IMR-90 (cell line): Measurements from ENCODE around the gene ATMIN. TPM values are rescaled to one million over a fixed set of nuclear protein-coding genes. Genes with fewer than 3 reads are reported as not detected.

ENCODE experiments used
- ATAC-seq: fragments of 200-7000 bp; cut with Tn5 transposase; 2 replicates; pipeline ENCODE4 v1.9.1; 2020; ENCODE audit warnings: low read depth, mild to moderate bottlenecking, moderate library complexity
- BruUV-seq: library from RNA; stranded (reverse); fragments of 400-500 nt; replicated peaks from 2 replicates; lab custom pipeline; 2021; lab: Mats Ljungman, UMichigan
- CTCF ChIA-PET: fragments of 300-600 bp; formaldehyde crosslinking; extraction: SDS; loops from one replicate; lab custom pipeline; 2021; ENCODE audit warnings: antibody characterized with exemption; lab: Yijun Ruan, JAX
- POLR2A ChIA-PET: fragments of 300-600 bp; sonication (Branson Sonifier 250); formaldehyde crosslinking; loops from one replicate; lab custom pipeline; 2022; ENCODE audit warnings: antibody characterized with exemption; ENCODE audit not compliant: unreplicated experiment; lab: Charles Lee
- DNase-seq: peaks from one replicate; pipeline ENCODE4 v3.0.0; 2013
- H2AFZ ChIP-seq: replicated peaks from 2 replicates; pipeline ENCODE3; 2013; ENCODE audit warnings: low read length, mild to moderate bottlenecking; ENCODE audit not compliant: poor library complexity
- H2AK5ac ChIP-seq: 2 replicates; pipeline ENCODE4 v1.6.1; 2013; ENCODE audit warnings: low read depth, low read length, inconsistent platforms
- H2AK9ac ChIP-seq: replicated peaks from 2 replicates; pipeline ENCODE3; 2013; ENCODE audit warnings: mild to moderate bottlenecking, low read depth, low read length, moderate library complexity; ENCODE audit not compliant: poor library complexity
- H2BK120ac ChIP-seq: 2 replicates; pipeline ENCODE4 v1.6.1; 2013; ENCODE audit warnings: low read depth, low read length, inconsistent platforms
- H2BK15ac ChIP-seq: 3 replicates; pipeline ENCODE4 v1.6.1; 2013; ENCODE audit warnings: low read depth, low read length, inconsistent platforms
- H2BK20ac ChIP-seq: 2 replicates; pipeline ENCODE4 v1.6.1; 2013; ENCODE audit warnings: low read depth, mild to moderate bottlenecking, inconsistent platforms, low read length, moderate library complexity
- H2BK5ac ChIP-seq: 2 replicates; pipeline ENCODE4 v1.6.1; 2013; ENCODE audit warnings: mild to moderate bottlenecking, low read depth, low read length, inconsistent platforms; ENCODE audit not compliant: poor library complexity, severe bottlenecking
- H3K14ac ChIP-seq: replicated peaks from 2 replicates; pipeline ENCODE4 v1.6.1; 2013; ENCODE audit warnings: low read depth, low read length, inconsistent platforms
- H3K18ac ChIP-seq: 2 replicates; pipeline ENCODE4 v1.6.1; 2013; ENCODE audit warnings: low read depth, low read length, control low read depth
- H3K23ac ChIP-seq: 2 replicates; pipeline ENCODE4 v1.6.1; 2013; ENCODE audit warnings: low read depth, low read length, inconsistent platforms
- H3K27ac ChIP-seq: 2 replicates; pipeline ENCODE4 v1.5.1; 2013; ENCODE audit warnings: mild to moderate bottlenecking, control low read depth, low read length; ENCODE audit not compliant: insufficient read depth
- H3K27me3 ChIP-seq: 2 replicates; pipeline ENCODE4 v1.6.1; 2013; ENCODE audit warnings: low read length; ENCODE audit not compliant: control insufficient read depth, insufficient read depth
- H3K36me3 ChIP-seq: 2 replicates; pipeline ENCODE4 v1.6.1; 2013; ENCODE audit warnings: low read length, mixed read lengths; ENCODE audit not compliant: control insufficient read depth, insufficient read depth
- H3K4ac ChIP-seq: 2 replicates; pipeline ENCODE4 v1.6.1; 2013; ENCODE audit warnings: low read depth, low read length, inconsistent platforms
- H3K4me1 ChIP-seq: 2 replicates; pipeline ENCODE4 v1.6.1; 2013; ENCODE audit warnings: low read length, mixed read lengths; ENCODE audit not compliant: control insufficient read depth, insufficient read depth
- H3K4me2 ChIP-seq: 2 replicates; pipeline ENCODE4 v1.6.1; 2013; ENCODE audit warnings: low read depth, mild to moderate bottlenecking, control low read depth, low read length, moderate library complexity
- H3K4me3 ChIP-seq: 2 replicates; pipeline ENCODE4 v1.5.1; 2013; ENCODE audit warnings: low read depth, mild to moderate bottlenecking, control low read depth, low read length, moderate library complexity; ENCODE audit not compliant: insufficient read depth
- H3K56ac ChIP-seq: 2 replicates; pipeline ENCODE4 v1.6.1; 2013; ENCODE audit warnings: low read length, inconsistent platforms; ENCODE audit not compliant: insufficient read depth; ENCODE audit errors: extremely low read depth
- H3K79me1 ChIP-seq, 2 experiments: 2 replicates each; pipeline ENCODE4 v1.6.1; 2013; ENCODE audit warnings: low read length in 2 of 2, inconsistent platforms in 1 of 2, low read depth in 1 of 2
- H3K9ac ChIP-seq: 2 replicates; pipeline ENCODE4 v1.6.1; 2013; ENCODE audit warnings: low read depth, low read length, control low read depth
- H3K9me1 ChIP-seq: 2 replicates; pipeline ENCODE4 v1.6.1; 2013; ENCODE audit warnings: low read length, inconsistent platforms; ENCODE audit not compliant: insufficient read depth
- H3K9me3 ChIP-seq: 2 replicates; pipeline ENCODE4 v1.6.1; 2013; ENCODE audit warnings: low read length; ENCODE audit not compliant: control insufficient read depth, insufficient read depth
- H4K20me1 ChIP-seq: 2 replicates; pipeline ENCODE4 v1.6.1; 2013; ENCODE audit warnings: low read length, inconsistent platforms; ENCODE audit not compliant: insufficient read depth
- H4K5ac ChIP-seq: 2 replicates; pipeline ENCODE4 v1.6.1; 2013; ENCODE audit warnings: mild to moderate bottlenecking, low read depth, low read length, control low read depth
- H4K8ac ChIP-seq, 2 experiments: 2 replicates each; pipeline ENCODE4 v1.6.1; 2013; ENCODE audit warnings: low read depth in 2 of 2, low read length in 2 of 2, control low read depth in 1 of 2, inconsistent platforms in 1 of 2
- H4K91ac ChIP-seq: 2 replicates; pipeline ENCODE4 v1.6.1; 2013; ENCODE audit warnings: low read depth, low read length, inconsistent platforms; ENCODE audit not compliant: insufficient read depth
- FOS ChIP-seq: fragments of 150-350 bp; IDR thresholded peaks from 2 replicates; pipeline ENCODE4 v1.6.1; 2016; ENCODE audit warnings: low read depth, low read length
- MAZ ChIP-seq: IDR thresholded peaks from 2 replicates; pipeline ENCODE4 v1.6.1; 2012; ENCODE audit warnings: low read depth, mild to moderate bottlenecking, low read length, improper control_type of control experiment, moderate library complexity, borderline replicate concordance
- WGBS, 2 experiments: methylation state at CpG; one replicate each; pipeline versions ENCODE4 v1.1.5 to v1.1.7; 2013; ENCODE audit warnings: missing lambda C conversion rate in 2 of 2; ENCODE audit not compliant: insufficient read length in 1 of 2; ENCODE audit errors: extremely low coverage in 2 of 2; 5-methylcytosine and 5-hydroxymethylcytosine counted together
- dilution Hi-C: fragments of 300-500 bp; cut with HindIII; formaldehyde crosslinking; loops from one replicate; pipeline ENCODE4 v1.14.3; 2018; ENCODE audit warnings: low sequenced_read_pairs; ENCODE audit not compliant: unreplicated experiment
- in situ Hi-C: fragments of 300-500 bp; cut with MboI; formaldehyde crosslinking; loops from 3 replicates; pipeline ENCODE4 v1.14.3; 2019; ENCODE audit warnings: low sequenced_read_pairs, inconsistent platforms, mixed read lengths
- intact Hi-C: fragments of 100-400 bp; cut with micrococcal nuclease; formaldehyde crosslinking; loops from 2 replicates; pipeline ENCODE4 v1.10.0; 2022
- polyA plus RNA-seq, 3 experiments: library from polyadenylated mRNA; depleted of rRNA; stranded (reverse); fragments of >200 nt; gene quantifications; 2 replicates each; pipeline ENCODE4 v1.2.3, GENCODE V29; 2012; ENCODE audit warnings: low replicate concordance in 1 of 3
- total RNA-seq: library from RNA; depleted of rRNA; stranded (reverse); fragments of >200 nt; gene quantifications from 2 replicates; pipeline ENCODE4 v1.2.3, GENCODE V29; 2012

The ATMIN gene
- total and polyA plus RNA-seq, 2 of the 4 experiments (the other 2 are of a cell fraction) = 15.8 to 45.9 TPM

DNA sequence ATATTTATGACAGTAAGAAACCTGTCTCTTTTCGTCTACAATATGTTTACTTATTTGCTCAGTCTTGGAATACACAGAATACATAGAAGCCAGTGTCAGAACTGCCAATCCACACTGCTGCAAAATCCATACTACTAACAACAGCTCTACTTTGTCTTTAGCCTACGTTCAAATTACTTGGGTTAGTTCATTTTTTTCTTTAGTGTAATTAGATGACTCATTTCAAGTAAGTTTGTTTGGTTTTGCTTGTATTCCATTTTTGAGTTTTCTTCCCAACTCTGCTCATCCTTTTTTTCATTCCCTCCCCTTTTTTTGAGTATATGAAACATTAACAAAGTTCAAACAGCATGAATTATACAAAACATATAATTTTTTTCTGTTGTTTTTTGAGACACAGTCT, 45.8 kb upstream of the ATMIN start:
- no peak overlapping the region for H4K8ac ChIP-seq
- no peak overlapping the region for H3K18ac ChIP-seq
- no peak for TF ChIP-seq MAZ
- 0 out of 2 replicates have a peak, but pooled peaks have one; percentile 36 for TF ChIP-seq FOS
- H3K79me1 ChIP-seq = peaks cover 44 to 61% of the 10 kb centered on the region in 2 experiments
- no peak overlapping the region for H3K14ac ChIP-seq
- no CpG with 5 or more reads among the region's 2 CpGs for WGBS, 2 experiments
- H4K5ac ChIP-seq = no peak overlapping the region
- ATAC-seq (no peak; the same call in 1 of the 2 replicates), DNase-seq (peak; percentile 41)
- H2BK120ac ChIP-seq = no peak overlapping the region
- POLR2A ChIA-PET = no interaction called here
- H2BK5ac ChIP-seq = no peak overlapping the region
- H2AFZ ChIP-seq = no peak overlapping the region
- in situ Hi-C loops = no loop called here
- no peak overlapping the region for H4K91ac ChIP-seq
- BruUV-seq = no TSS peak
- H3K4ac ChIP-seq = no peak overlapping the region
- dilution Hi-C loops = no loop called here
- H3K4me3 ChIP-seq = no peak overlapping the region
- no peak overlapping the region for H2BK15ac ChIP-seq
- peak overlapping the region; percentile 39 for H3K4me2 ChIP-seq
- H3K4me1 ChIP-seq = peaks cover 13% of the 10 kb centered on the region
- no peak overlapping the region for H3K23ac ChIP-seq
- H2AK9ac ChIP-seq = no peak overlapping the region
- peaks cover 2% of the 10 kb centered on the region; the same call in 1 of the 2 replicates for H3K9me1 ChIP-seq
- H3K27ac ChIP-seq = 0 out of 2 replicates have a peak overlapping the region, but pooled peaks have one; percentile 38
- no peaks in the 10 kb centered on the region for H3K27me3 ChIP-seq
- intact Hi-C loops = no loop called here
- H3K9ac ChIP-seq = no peak overlapping the region
- H2AK5ac ChIP-seq = no peak overlapping the region
- H2BK20ac ChIP-seq = no peak overlapping the region
- no peak overlapping the region for H3K56ac ChIP-seq
- no peaks in the 10 kb centered on the region; the same call in 1 of the 2 replicates for H3K36me3 ChIP-seq
- no peaks in the 10 kb centered on the region for H3K9me3 ChIP-seq
- no peaks in the 10 kb centered on the region for H4K20me1 ChIP-seq
- CTCF ChIA-PET = interaction anchor here (0.7 kb wide), 1 partner anchor 15 kb away, joined by 3 read pairs; no protein-coding TSS in a partner anchor
